H9 (cell line): ENCODE results near the gene MAPK13. TPM values are rescaled to one million over a fixed set of nuclear protein-coding genes. Genes with fewer than 3 reads are reported as not detected.

Experiments used
- DNase-seq: peaks from one replicate; pipeline ENCODE4 v3.0.0-alpha.2; 2017
- H2AFZ ChIP-seq: one replicate; pipeline ENCODE4 v1.6.1; 2013; ENCODE audit warnings: mild to moderate bottlenecking, low read length, control low read depth, moderate library complexity
- H2AK5ac ChIP-seq: 2 replicates; pipeline ENCODE4 v1.6.1; 2013; ENCODE audit warnings: low read length, control low read depth, mixed read lengths; ENCODE audit not compliant: insufficient read length
- H2BK120ac ChIP-seq: one replicate; pipeline ENCODE4 v1.6.1; 2013; ENCODE audit warnings: low read depth, mild to moderate bottlenecking, low read length, control low read depth, inconsistent platforms; ENCODE audit not compliant: poor library complexity, severe bottlenecking
- H2BK12ac ChIP-seq: 2 replicates; pipeline ENCODE4 v1.6.1; 2013; ENCODE audit warnings: low read length, control low read depth, mixed read lengths, low read depth; ENCODE audit not compliant: insufficient read length
- H2BK15ac ChIP-seq: 2 replicates; pipeline ENCODE4 v1.6.1; 2013; ENCODE audit warnings: low read depth, low read length, control low read depth
- H2BK20ac ChIP-seq: one replicate; pipeline ENCODE4 v1.6.1; 2013; ENCODE audit warnings: low read depth, mild to moderate bottlenecking, low read length, control low read depth, inconsistent platforms; ENCODE audit not compliant: poor library complexity, severe bottlenecking
- H2BK5ac ChIP-seq: 2 replicates; pipeline ENCODE4 v1.6.1; 2013; ENCODE audit warnings: low read length, control low read depth, mixed read lengths; ENCODE audit not compliant: insufficient read length
- H3K14ac ChIP-seq: 2 replicates; pipeline ENCODE4 v1.6.1; 2013; ENCODE audit warnings: low read length, control low read depth; ENCODE audit not compliant: insufficient read depth
- H3K18ac ChIP-seq: 2 replicates; pipeline ENCODE4 v1.6.1; 2013; ENCODE audit warnings: low read depth, mild to moderate bottlenecking, mixed read lengths, low read length, control low read depth; ENCODE audit not compliant: insufficient read length
- H3K23ac ChIP-seq: 2 replicates; pipeline ENCODE4 v1.6.1; 2013; ENCODE audit warnings: low read length, control low read depth, mixed read lengths, low read depth; ENCODE audit not compliant: insufficient read length
- H3K23me2 ChIP-seq: 2 replicates; pipeline ENCODE4 v1.6.1; 2013; ENCODE audit warnings: low read depth, mild to moderate bottlenecking, mixed read lengths, low read length, control low read depth; ENCODE audit not compliant: insufficient read length, poor library complexity, severe bottlenecking
- H3K27ac ChIP-seq: 2 replicates; pipeline ENCODE4 v1.5.1; 2013; ENCODE audit warnings: low read length, control low read depth, mixed read lengths, low read depth; ENCODE audit not compliant: insufficient read length
- H3K27me3 ChIP-seq: 2 replicates; pipeline ENCODE4 v1.6.1; 2013; ENCODE audit warnings: low read length, control low read depth, inconsistent platforms; ENCODE audit not compliant: insufficient read depth
- H3K4ac ChIP-seq: 2 replicates; pipeline ENCODE4 v1.6.1; 2013; ENCODE audit warnings: low read depth, mild to moderate bottlenecking, control low read depth, inconsistent platforms, low read length, moderate library complexity
- H3K4me1 ChIP-seq: 2 replicates; pipeline ENCODE4 v1.6.1; 2013; ENCODE audit warnings: low read length, control low read depth, inconsistent platforms; ENCODE audit not compliant: insufficient read depth
- H3K4me2 ChIP-seq: 2 replicates; pipeline ENCODE4 v1.6.1; 2013; ENCODE audit warnings: low read length, control low read depth, mixed read lengths; ENCODE audit not compliant: insufficient read length, insufficient read depth
- H3K56ac ChIP-seq: 2 replicates; pipeline ENCODE4 v1.6.1; 2013; ENCODE audit warnings: low read depth, mild to moderate bottlenecking, mixed read lengths, low read length, control low read depth; ENCODE audit not compliant: insufficient read length
- H3K79me1 ChIP-seq: 2 replicates; pipeline ENCODE4 v1.6.1; 2013; ENCODE audit warnings: low read depth, mild to moderate bottlenecking, moderate library complexity, low read length, control low read depth, inconsistent platforms; ENCODE audit not compliant: insufficient read depth, poor library complexity, severe bottlenecking
- H3K79me2 ChIP-seq: 2 replicates; pipeline ENCODE4 v1.6.1; 2013; ENCODE audit warnings: low read length, control low read depth, inconsistent platforms; ENCODE audit not compliant: insufficient read depth
- H3K9ac ChIP-seq: 2 replicates; pipeline ENCODE4 v1.6.1; 2013; ENCODE audit warnings: low read length, control low read depth, mixed read lengths; ENCODE audit not compliant: insufficient read length; ENCODE audit errors: extremely low read depth
- H3K9me3 ChIP-seq: one replicate; pipeline ENCODE4 v1.6.1; 2013; ENCODE audit warnings: low read depth, low read length, inconsistent platforms; ENCODE audit not compliant: control insufficient read depth
- H3T11ph ChIP-seq: one replicate; pipeline ENCODE4 v1.6.1; 2013; ENCODE audit warnings: mild to moderate bottlenecking, low read length, control low read depth, inconsistent platforms
- H4K20me1 ChIP-seq: one replicate; pipeline ENCODE4 v1.6.1; 2013; ENCODE audit not compliant: control insufficient read depth, insufficient read length, insufficient read depth
- H4K5ac ChIP-seq: 2 replicates; pipeline ENCODE4 v1.6.1; 2013; ENCODE audit warnings: low read depth, mild to moderate bottlenecking, mixed read lengths, low read length, control low read depth; ENCODE audit not compliant: insufficient read length
- H4K8ac ChIP-seq: replicated peaks from 2 replicates; pipeline ENCODE4 v1.6.1; 2013; ENCODE audit warnings: low read length, control low read depth, mixed read lengths, low read depth; ENCODE audit not compliant: insufficient read length
- H4K91ac ChIP-seq: 2 replicates; pipeline ENCODE4 v1.6.1; 2013; ENCODE audit warnings: low read depth, mild to moderate bottlenecking, moderate library complexity, mixed read lengths, low read length, control low read depth; ENCODE audit not compliant: insufficient read length
- H3K27ac Mint-ChIP-seq, 3 experiments: 2 replicates in 2 of 3; 3 replicates in 1 of 3; pipeline ENCODE4 v1.8.0; 2020 to 2021; ENCODE audit warnings: mixed read lengths in 3 of 3, mild to moderate bottlenecking in 1 of 3, moderate library complexity in 1 of 3
- H3K27me3 Mint-ChIP-seq: 2 replicates; pipeline ENCODE4 v1.8.0; 2021; ENCODE audit warnings: low read depth, mild to moderate bottlenecking, moderate library complexity, mixed read lengths
- H3K36me3 Mint-ChIP-seq, 3 experiments: 2 replicates in 2 of 3; 3 replicates in 1 of 3; pipeline ENCODE4 v1.8.0; 2020 to 2021; ENCODE audit warnings: low read depth in 3 of 3, mixed read lengths in 3 of 3; ENCODE audit not compliant: insufficient read depth in 1 of 3
- H3K4me1 Mint-ChIP-seq, 2 experiments: 2 replicates each; pipeline ENCODE4 v1.8.0; 2020; ENCODE audit warnings: mixed read lengths in 2 of 2
- H3K4me3 Mint-ChIP-seq, 2 experiments: 2 replicates in 1 of 2; 3 replicates in 1 of 2; pipeline ENCODE4 v1.8.0; 2020 to 2021; ENCODE audit warnings: mild to moderate bottlenecking in 2 of 2, mixed read lengths in 2 of 2, moderate library complexity in 1 of 2
- H3K9me3 Mint-ChIP-seq, 2 experiments: 2 replicates in 1 of 2; 3 replicates in 1 of 2; pipeline ENCODE4 v1.8.0; 2020; ENCODE audit warnings: mild to moderate bottlenecking in 2 of 2, mixed read lengths in 2 of 2, moderate library complexity in 1 of 2
- WGBS: extraction: QIAGEN DNeasy Blood & Tissue Kit; methylation state at CpG from one replicate; pipeline ENCODE4 v1.1.7; 2013; ENCODE audit warnings: missing lambda C conversion rate, low lambda C conversion rate, mixed read lengths; ENCODE audit not compliant: insufficient read length; ENCODE audit errors: extremely low coverage; 5-methylcytosine and 5-hydroxymethylcytosine counted together
- total RNA-seq: library from RNA; stranded (reverse); gene quantifications from 2 replicates; pipeline ENCODE4 v1.2.1, GENCODE V29; 2021
- TF ChIP-seq, protein P1 (sequence below): fragments of 200-600 bp; sonication (generic); conservative IDR thresholded peaks from 3 replicates; pipeline ENCODE4 v1.8.0; 2021; ENCODE audit warnings: antibody characterized with exemption, mild to moderate bottlenecking

MAPK13 gene
- total RNA-seq, 1 experiment from 2014 or later, result 18.9 TPM

DNA sequence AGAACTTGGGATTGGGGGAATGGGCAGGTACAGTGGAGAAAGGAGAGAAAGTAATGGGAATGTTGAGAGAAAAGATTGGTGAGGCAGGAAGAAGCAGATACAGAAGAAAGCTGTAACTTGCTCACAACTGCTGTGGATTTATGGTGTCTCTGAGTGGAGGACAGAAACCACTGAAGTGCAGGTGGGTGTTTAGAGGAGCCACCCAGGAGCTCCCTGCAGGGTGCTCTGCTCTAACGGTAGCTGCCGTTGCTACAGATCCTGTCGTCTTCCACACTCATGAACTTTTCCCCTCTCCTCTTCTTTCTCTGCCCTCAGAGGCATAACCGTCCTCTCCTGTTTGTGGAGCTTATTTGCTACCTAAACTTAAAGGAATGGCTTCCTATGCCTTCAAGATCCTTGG is 27.5 kb upstream of the MAPK13 start:
- H2BK12ac ChIP-seq, result no peak overlapping the region
- DNase-seq, result no peak
- H3K27me3 Mint-ChIP-seq, result no peaks in the 10 kb centered on the region

More for the DNA sequence above, 27.5 kb upstream of the MAPK13 start:
- Histone ChIP-seq H3K79me2 (no peaks in the 10 kb centered on the region), H2AFZ (no peak overlapping the region), H4K5ac (no peak overlapping the region), H3K9ac (no peak overlapping the region), H3K56ac (no peak overlapping the region), H4K91ac (no peak overlapping the region), H2BK20ac (no peak overlapping the region), H2BK15ac (no peak overlapping the region), H3K23me2 (no peaks in the 10 kb centered on the region), H3K4me2 (no peak overlapping the region), H3K14ac (no peak overlapping the region), H3K18ac (no peak overlapping the region), H3K4ac (no peak overlapping the region), H3K27ac (no peak overlapping the region), H3K79me1 (no peaks in the 10 kb centered on the region), H4K8ac (no peak overlapping the region), H3K27me3 (no peaks in the 10 kb centered on the region), H2BK120ac (no peak overlapping the region), H3K23ac (no peak overlapping the region), H3T11ph (no peak overlapping the region), H2BK5ac (no peak overlapping the region), H3K4me1 (no peaks in the 10 kb centered on the region), H2AK5ac (no peak overlapping the region), H4K20me1 (no peaks in the 10 kb centered on the region), H3K9me3 (no peaks in the 10 kb centered on the region)
- peaks cover 0 to 6% of the 10 kb centered on the region in 2 experiments; a peak in 3 of 4 replicates for H3K4me1 Mint-ChIP-seq
- TF ChIP-seq, protein P1, sequence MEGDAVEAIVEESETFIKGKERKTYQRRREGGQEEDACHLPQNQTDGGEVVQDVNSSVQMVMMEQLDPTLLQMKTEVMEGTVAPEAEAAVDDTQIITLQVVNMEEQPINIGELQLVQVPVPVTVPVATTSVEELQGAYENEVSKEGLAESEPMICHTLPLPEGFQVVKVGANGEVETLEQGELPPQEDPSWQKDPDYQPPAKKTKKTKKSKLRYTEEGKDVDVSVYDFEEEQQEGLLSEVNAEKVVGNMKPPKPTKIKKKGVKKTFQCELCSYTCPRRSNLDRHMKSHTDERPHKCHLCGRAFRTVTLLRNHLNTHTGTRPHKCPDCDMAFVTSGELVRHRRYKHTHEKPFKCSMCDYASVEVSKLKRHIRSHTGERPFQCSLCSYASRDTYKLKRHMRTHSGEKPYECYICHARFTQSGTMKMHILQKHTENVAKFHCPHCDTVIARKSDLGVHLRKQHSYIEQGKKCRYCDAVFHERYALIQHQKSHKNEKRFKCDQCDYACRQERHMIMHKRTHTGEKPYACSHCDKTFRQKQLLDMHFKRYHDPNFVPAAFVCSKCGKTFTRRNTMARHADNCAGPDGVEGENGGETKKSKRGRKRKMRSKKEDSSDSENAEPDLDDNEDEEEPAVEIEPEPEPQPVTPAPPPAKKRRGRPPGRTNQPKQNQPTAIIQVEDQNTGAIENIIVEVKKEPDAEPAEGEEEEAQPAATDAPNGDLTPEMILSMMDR, result no peak
- peaks cover 0 to 21% (median 2%) of the 10 kb centered on the region in 3 experiments; a peak in 4 of 7 replicates for H3K36me3 Mint-ChIP-seq
- H3K9me3 Mint-ChIP-seq, result no peaks in the 10 kb centered on the region
- H3K4me3 Mint-ChIP-seq, result no peak overlapping the region
- WGBS, result no CpG with 5 or more reads among the region's 4 CpGs
- no peak overlapping the region for H3K27ac Mint-ChIP-seq
